Fibroblast of gingiva (primary cell): ENCODE measurements around the gene ZRANB2.

Source experiments
- DNase-seq: peaks from one replicate; pipeline ENCODE4 v3.0.0-alpha.2; 2011; ENCODE audit warnings: low read depth

The ZRANB2 gene

DNA sequence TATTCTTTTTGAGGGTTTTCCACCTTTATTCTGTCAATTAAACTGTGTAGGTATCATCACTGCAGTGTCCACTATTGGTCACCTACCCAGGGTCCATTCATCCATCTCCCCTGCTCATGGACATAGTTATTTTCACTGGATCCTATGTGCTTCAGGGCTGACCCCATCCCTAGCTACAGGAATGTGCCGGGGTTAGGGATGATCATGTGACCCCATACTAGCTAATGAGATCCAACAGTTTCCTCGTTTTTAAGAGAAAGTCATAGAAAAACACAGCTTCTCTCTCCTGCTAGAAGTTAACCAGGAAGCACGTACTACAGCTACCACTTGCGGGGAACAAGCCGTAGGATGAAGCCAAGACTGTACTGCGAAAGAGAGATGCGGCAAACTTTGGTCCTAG, 52.8 kb downstream of the ZRANB2 start:
- no peak for DNase-seq

DNA sequence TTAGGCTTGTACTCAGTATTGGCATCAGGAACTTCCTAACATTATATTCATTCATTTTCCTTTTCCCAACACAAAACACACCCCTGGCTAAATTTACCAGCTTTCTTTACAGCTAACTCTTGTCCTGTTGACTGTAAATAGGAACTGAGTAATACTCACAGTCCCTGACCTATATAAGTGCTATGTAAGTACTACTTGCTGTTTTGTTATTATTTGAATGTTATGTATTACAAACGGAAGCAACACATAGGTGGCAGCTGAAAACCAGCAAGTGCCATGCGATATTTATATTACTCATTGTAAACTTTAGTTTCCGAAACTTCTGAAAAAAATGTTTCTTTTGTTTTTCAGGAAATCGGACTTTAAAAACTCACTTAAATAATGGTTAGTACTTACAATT, 54.7 kb downstream of the ZRANB2 start:
- DNase-seq, result no peak

GRCh38 chr1:71023515-71023914, 57.3 kb downstream of the ZRANB2 start:
- no peak for DNase-seq

DNA sequence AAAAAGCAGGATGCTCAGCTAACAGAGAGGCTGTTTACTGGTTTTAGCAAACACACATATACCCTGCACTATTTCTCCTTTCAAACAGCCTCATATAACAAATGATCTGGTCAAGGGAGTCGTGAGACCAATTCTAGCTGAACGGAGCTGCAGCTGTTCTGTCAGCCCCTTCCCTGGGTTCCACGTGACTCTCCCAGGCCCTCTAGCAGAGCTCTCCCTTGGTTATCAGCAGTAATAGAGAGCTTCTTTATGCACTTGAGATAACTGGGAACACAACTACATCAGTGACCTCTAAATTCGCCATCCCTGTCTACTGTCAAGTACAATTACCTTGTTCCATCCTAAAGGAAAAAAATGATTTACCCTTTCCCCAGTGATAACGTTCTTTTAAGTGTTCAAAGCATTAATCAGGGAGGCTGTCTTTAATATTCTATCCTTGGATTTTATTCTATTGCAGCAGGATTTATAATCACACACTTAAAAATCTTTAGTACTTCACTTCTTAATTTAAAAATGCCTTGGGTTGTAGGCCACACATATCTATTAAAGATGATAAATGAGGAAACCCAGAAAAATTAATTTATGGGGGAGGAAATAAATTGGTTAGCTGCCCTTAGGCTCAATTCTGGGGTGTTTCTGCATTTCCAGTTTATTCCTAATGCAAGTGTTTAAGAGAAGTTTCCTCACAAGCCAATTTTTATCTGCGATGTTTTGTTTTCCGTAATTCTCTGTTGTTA, 61.4 kb downstream of the ZRANB2 start:
- no peak for DNase-seq

DNA sequence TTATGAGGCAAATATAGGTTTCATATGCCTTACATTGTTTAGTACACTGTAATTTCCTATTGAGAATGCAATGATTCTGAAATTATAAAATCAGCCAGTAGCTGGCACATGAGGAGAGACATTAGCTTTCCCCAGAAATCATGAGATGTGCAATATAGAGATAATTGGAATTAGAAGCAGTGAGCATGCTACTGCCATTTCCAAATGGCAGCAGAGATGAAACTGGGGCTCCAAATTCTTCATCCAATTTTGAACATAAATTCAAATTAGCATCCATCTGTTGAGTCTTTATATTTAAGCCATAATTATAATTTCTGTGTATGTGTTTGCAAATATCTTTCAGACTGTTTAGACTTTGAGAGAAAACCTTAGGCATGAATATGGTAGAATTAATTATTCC, 62.0 kb downstream of the ZRANB2 start:
- DNase-seq, result no peak

DNA sequence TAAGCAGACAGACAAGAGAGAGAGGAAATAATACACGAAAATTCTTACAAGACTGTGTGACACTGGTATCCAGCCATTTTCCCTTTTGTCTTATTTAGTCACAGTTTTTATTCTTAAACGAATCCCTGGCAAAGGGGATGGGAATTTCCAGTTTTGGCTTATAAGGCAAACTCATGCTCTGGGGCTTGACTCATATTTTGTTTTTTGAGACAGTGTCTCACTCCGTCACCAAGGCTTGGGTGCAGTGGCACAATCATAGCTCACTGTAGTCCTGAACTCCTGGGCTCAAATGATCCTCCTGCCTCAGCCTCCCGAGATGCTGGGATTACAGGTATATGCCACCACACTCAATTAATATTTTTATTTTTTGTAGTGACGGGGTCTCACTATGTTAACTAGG, 65.1 kb downstream of the ZRANB2 start:
- DNase-seq, result no peak

DNA sequence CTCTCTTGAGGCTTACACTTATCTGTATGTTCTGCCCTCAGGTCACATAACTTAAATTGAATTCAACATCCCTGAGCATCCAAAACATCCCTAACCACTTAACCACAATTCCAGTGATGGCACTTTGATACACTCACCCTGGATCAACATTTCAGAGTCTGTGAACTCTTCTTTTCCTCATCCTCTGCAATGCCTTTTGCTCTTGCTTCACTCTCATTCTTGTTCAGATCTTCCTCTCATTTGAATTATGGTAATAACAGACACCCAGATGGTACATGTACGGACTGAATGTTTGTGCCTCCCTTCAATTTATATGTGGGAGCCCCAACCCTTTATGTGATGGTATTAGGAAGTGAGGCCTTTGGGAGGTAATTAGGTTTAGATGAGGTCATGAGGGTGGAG, 66.7 kb downstream of the ZRANB2 start:
- DNase-seq, result no peak
